IMR-90 (cell line): ENCODE measurements around the gene DGKG. TPM values are rescaled to one million over a fixed set of nuclear protein-coding genes. Genes with fewer than 3 reads are reported as not detected.

Source experiments
- ATAC-seq: fragments of 200-7000 bp; cut with Tn5 transposase; 2 replicates; pipeline ENCODE4 v1.9.1; 2020; ENCODE audit warnings: low read depth, mild to moderate bottlenecking, moderate library complexity
- BruUV-seq: library from RNA; stranded (reverse); fragments of 400-500 nt; replicated peaks from 2 replicates; lab custom pipeline; 2021; lab: Mats Ljungman, UMichigan
- CTCF ChIA-PET: fragments of 300-600 bp; formaldehyde crosslinking; extraction: SDS; loops from one replicate; lab custom pipeline; 2021; ENCODE audit warnings: antibody characterized with exemption; lab: Yijun Ruan, JAX
- POLR2A ChIA-PET: fragments of 300-600 bp; sonication (Branson Sonifier 250); formaldehyde crosslinking; loops from one replicate; lab custom pipeline; 2022; ENCODE audit warnings: antibody characterized with exemption; ENCODE audit not compliant: unreplicated experiment; lab: Charles Lee
- DNase-seq: peaks from one replicate; pipeline ENCODE4 v3.0.0; 2013
- H2AFZ ChIP-seq: replicated peaks from 2 replicates; pipeline ENCODE3; 2013; ENCODE audit warnings: low read length, mild to moderate bottlenecking; ENCODE audit not compliant: poor library complexity
- H2AK5ac ChIP-seq: 2 replicates; pipeline ENCODE4 v1.6.1; 2013; ENCODE audit warnings: low read depth, low read length, inconsistent platforms
- H2AK9ac ChIP-seq: replicated peaks from 2 replicates; pipeline ENCODE3; 2013; ENCODE audit warnings: mild to moderate bottlenecking, low read depth, low read length, moderate library complexity; ENCODE audit not compliant: poor library complexity
- H2BK120ac ChIP-seq: 2 replicates; pipeline ENCODE4 v1.6.1; 2013; ENCODE audit warnings: low read depth, low read length, inconsistent platforms
- H2BK15ac ChIP-seq: 3 replicates; pipeline ENCODE4 v1.6.1; 2013; ENCODE audit warnings: low read depth, low read length, inconsistent platforms
- H2BK20ac ChIP-seq: 2 replicates; pipeline ENCODE4 v1.6.1; 2013; ENCODE audit warnings: low read depth, mild to moderate bottlenecking, inconsistent platforms, low read length, moderate library complexity
- H2BK5ac ChIP-seq: 2 replicates; pipeline ENCODE4 v1.6.1; 2013; ENCODE audit warnings: mild to moderate bottlenecking, low read depth, low read length, inconsistent platforms; ENCODE audit not compliant: poor library complexity, severe bottlenecking
- H3K14ac ChIP-seq: replicated peaks from 2 replicates; pipeline ENCODE4 v1.6.1; 2013; ENCODE audit warnings: low read depth, low read length, inconsistent platforms
- H3K18ac ChIP-seq: 2 replicates; pipeline ENCODE4 v1.6.1; 2013; ENCODE audit warnings: low read depth, low read length, control low read depth
- H3K23ac ChIP-seq: 2 replicates; pipeline ENCODE4 v1.6.1; 2013; ENCODE audit warnings: low read depth, low read length, inconsistent platforms
- H3K27ac ChIP-seq: 2 replicates; pipeline ENCODE4 v1.5.1; 2013; ENCODE audit warnings: mild to moderate bottlenecking, control low read depth, low read length; ENCODE audit not compliant: insufficient read depth
- H3K27me3 ChIP-seq: 2 replicates; pipeline ENCODE4 v1.6.1; 2013; ENCODE audit warnings: low read length; ENCODE audit not compliant: control insufficient read depth, insufficient read depth
- H3K36me3 ChIP-seq: 2 replicates; pipeline ENCODE4 v1.6.1; 2013; ENCODE audit warnings: low read length, mixed read lengths; ENCODE audit not compliant: control insufficient read depth, insufficient read depth
- H3K4ac ChIP-seq: 2 replicates; pipeline ENCODE4 v1.6.1; 2013; ENCODE audit warnings: low read depth, low read length, inconsistent platforms
- H3K4me1 ChIP-seq: 2 replicates; pipeline ENCODE4 v1.6.1; 2013; ENCODE audit warnings: low read length, mixed read lengths; ENCODE audit not compliant: control insufficient read depth, insufficient read depth
- H3K4me2 ChIP-seq: 2 replicates; pipeline ENCODE4 v1.6.1; 2013; ENCODE audit warnings: low read depth, mild to moderate bottlenecking, control low read depth, low read length, moderate library complexity
- H3K4me3 ChIP-seq: 2 replicates; pipeline ENCODE4 v1.5.1; 2013; ENCODE audit warnings: low read depth, mild to moderate bottlenecking, control low read depth, low read length, moderate library complexity; ENCODE audit not compliant: insufficient read depth
- H3K56ac ChIP-seq: 2 replicates; pipeline ENCODE4 v1.6.1; 2013; ENCODE audit warnings: low read length, inconsistent platforms; ENCODE audit not compliant: insufficient read depth; ENCODE audit errors: extremely low read depth
- H3K79me1 ChIP-seq, 2 experiments: 2 replicates each; pipeline ENCODE4 v1.6.1; 2013; ENCODE audit warnings: low read length in 2 of 2, inconsistent platforms in 1 of 2, low read depth in 1 of 2
- H3K9ac ChIP-seq: 2 replicates; pipeline ENCODE4 v1.6.1; 2013; ENCODE audit warnings: low read depth, low read length, control low read depth
- H3K9me1 ChIP-seq: 2 replicates; pipeline ENCODE4 v1.6.1; 2013; ENCODE audit warnings: low read length, inconsistent platforms; ENCODE audit not compliant: insufficient read depth
- H3K9me3 ChIP-seq: 2 replicates; pipeline ENCODE4 v1.6.1; 2013; ENCODE audit warnings: low read length; ENCODE audit not compliant: control insufficient read depth, insufficient read depth
- H4K20me1 ChIP-seq: 2 replicates; pipeline ENCODE4 v1.6.1; 2013; ENCODE audit warnings: low read length, inconsistent platforms; ENCODE audit not compliant: insufficient read depth
- H4K5ac ChIP-seq: 2 replicates; pipeline ENCODE4 v1.6.1; 2013; ENCODE audit warnings: mild to moderate bottlenecking, low read depth, low read length, control low read depth
- H4K8ac ChIP-seq, 2 experiments: 2 replicates each; pipeline ENCODE4 v1.6.1; 2013; ENCODE audit warnings: low read depth in 2 of 2, low read length in 2 of 2, control low read depth in 1 of 2, inconsistent platforms in 1 of 2
- H4K91ac ChIP-seq: 2 replicates; pipeline ENCODE4 v1.6.1; 2013; ENCODE audit warnings: low read depth, low read length, inconsistent platforms; ENCODE audit not compliant: insufficient read depth
- BHLHE40 ChIP-seq: fragments of 150-350 bp; IDR thresholded peaks from 2 replicates; pipeline ENCODE4 v1.6.1; 2016; ENCODE audit warnings: mild to moderate bottlenecking, low read depth, low read length
- CEBPB ChIP-seq: IDR thresholded peaks from 2 replicates; pipeline ENCODE4 v1.6.1; 2012; ENCODE audit warnings: low read depth, low read length, improper control_type of control experiment
- CHD1 ChIP-seq: IDR thresholded peaks from 2 replicates; pipeline ENCODE4 v1.6.1; 2012; ENCODE audit warnings: low read depth, low read length, improper control_type of control experiment
- FOS ChIP-seq: fragments of 150-350 bp; IDR thresholded peaks from 2 replicates; pipeline ENCODE4 v1.6.1; 2016; ENCODE audit warnings: low read depth, low read length
- MAFK ChIP-seq: IDR thresholded peaks from 2 replicates; pipeline ENCODE4 v1.6.1; 2012; ENCODE audit warnings: low read depth, low read length, improper control_type of control experiment
- MAZ ChIP-seq: IDR thresholded peaks from 2 replicates; pipeline ENCODE4 v1.6.1; 2012; ENCODE audit warnings: low read depth, mild to moderate bottlenecking, low read length, improper control_type of control experiment, moderate library complexity, borderline replicate concordance
- MXI1 ChIP-seq: IDR thresholded peaks from 2 replicates; pipeline ENCODE4 v1.6.1; 2012; ENCODE audit warnings: low read depth, mild to moderate bottlenecking, low read length, moderate library complexity, borderline replicate concordance
- NFE2L2 ChIP-seq: fragments of 150-350 bp; IDR thresholded peaks from 2 replicates; pipeline ENCODE4 v1.6.1; 2016; ENCODE audit warnings: low read depth, mild to moderate bottlenecking, low read length
- POLR2A ChIP-seq: IDR thresholded peaks from 2 replicates; pipeline ENCODE4 v1.6.1; 2012; ENCODE audit warnings: mild to moderate bottlenecking, low read depth, low read length
- RAD21 ChIP-seq: IDR thresholded peaks from 2 replicates; pipeline ENCODE4 v1.6.1; 2012; ENCODE audit warnings: low read length, improper control_type of control experiment
- RCOR1 ChIP-seq: IDR thresholded peaks from 2 replicates; pipeline ENCODE4 v1.6.1; 2012; ENCODE audit warnings: mild to moderate bottlenecking, low read length, improper control_type of control experiment; ENCODE audit not compliant: insufficient replicate concordance
- RFX5 ChIP-seq: IDR thresholded peaks from 2 replicates; pipeline ENCODE4 v1.8.0; 2012; ENCODE audit warnings: low read depth, mild to moderate bottlenecking, low read length, moderate library complexity
- SMC3 ChIP-seq: fragments of 150-350 bp; IDR thresholded peaks from 2 replicates; pipeline ENCODE4 v1.6.1; 2016; ENCODE audit warnings: low read depth, mild to moderate bottlenecking, antibody characterized with exemption, low read length, moderate library complexity
- WGBS, 2 experiments: methylation state at CpG; one replicate each; pipeline versions ENCODE4 v1.1.5 to v1.1.7; 2013; ENCODE audit warnings: missing lambda C conversion rate in 2 of 2; ENCODE audit not compliant: insufficient read length in 1 of 2; ENCODE audit errors: extremely low coverage in 2 of 2; 5-methylcytosine and 5-hydroxymethylcytosine counted together
- dilution Hi-C: fragments of 300-500 bp; cut with HindIII; formaldehyde crosslinking; loops from one replicate; pipeline ENCODE4 v1.14.3; 2018; ENCODE audit warnings: low sequenced_read_pairs; ENCODE audit not compliant: unreplicated experiment
- in situ Hi-C: fragments of 300-500 bp; cut with MboI; formaldehyde crosslinking; loops from 3 replicates; pipeline ENCODE4 v1.14.3; 2019; ENCODE audit warnings: low sequenced_read_pairs, inconsistent platforms, mixed read lengths
- intact Hi-C: fragments of 100-400 bp; cut with micrococcal nuclease; formaldehyde crosslinking; loops from 2 replicates; pipeline ENCODE4 v1.10.0; 2022
- polyA plus RNA-seq, 3 experiments: library from polyadenylated mRNA; depleted of rRNA; stranded (reverse); fragments of >200 nt; gene quantifications; 2 replicates each; pipeline ENCODE4 v1.2.3, GENCODE V29; 2012; ENCODE audit warnings: low replicate concordance in 1 of 3
- total RNA-seq: library from RNA; depleted of rRNA; stranded (reverse); fragments of >200 nt; gene quantifications from 2 replicates; pipeline ENCODE4 v1.2.3, GENCODE V29; 2012
- TF ChIP-seq, protein P1 (sequence below): fragments of 150-350 bp; IDR thresholded peaks from 2 replicates; pipeline ENCODE4 v1.6.1; 2016; ENCODE audit warnings: low read depth, mild to moderate bottlenecking, low read length, moderate library complexity, borderline replicate concordance
- TF ChIP-seq, protein P2 (sequence below): conservative IDR thresholded peaks from 2 replicates; pipeline ENCODE4 v1.5.1; 2012; ENCODE audit warnings: mild to moderate bottlenecking, low read depth, low read length, improper control_type of control experiment
- TF ChIP-seq, protein P3 (sequence below): fragments of 150-350 bp; IDR thresholded peaks from 2 replicates; pipeline ENCODE4 v1.6.1; 2017; ENCODE audit warnings: mild to moderate bottlenecking, antibody characterized with exemption, low read length, low read depth

Gene DGKG
- total and polyA plus RNA-seq, 2 of the 4 experiments (the other 2 are of a cell fraction), result 1.2 to 4.1 TPM

DNA sequence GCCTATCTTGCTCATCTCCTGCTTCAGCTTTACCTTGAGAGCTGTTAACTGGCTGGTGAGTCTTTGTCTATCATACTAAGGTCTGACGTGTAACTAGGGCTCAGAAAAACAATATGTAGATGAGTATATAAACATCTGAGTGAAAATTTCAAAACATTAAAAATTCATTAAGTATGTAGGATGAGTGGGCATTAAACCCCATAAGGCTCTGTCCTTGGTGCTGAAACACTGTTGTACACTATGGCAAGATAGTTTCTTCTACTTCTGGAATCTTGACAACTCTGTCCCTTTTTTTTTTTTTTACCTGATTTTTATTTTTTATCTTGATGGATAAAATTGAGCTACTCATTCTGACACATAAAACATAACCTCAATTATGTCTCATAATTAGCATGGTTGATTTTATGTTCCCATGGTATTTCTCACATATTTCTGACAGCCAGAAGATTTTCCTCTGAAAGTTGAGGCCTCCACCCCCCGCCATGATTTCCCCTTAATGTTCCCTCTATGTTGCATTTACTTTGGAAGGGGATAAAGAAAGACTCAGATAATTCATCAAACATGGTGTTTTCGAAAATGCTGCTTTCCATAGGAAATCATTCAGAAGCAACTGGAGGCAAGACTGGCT is 54.3 kb downstream of the DGKG start:
- Histone ChIP-seq H3K18ac (no peak overlapping the region), H3K79me1 (no peaks in the 10 kb centered on the region), H3K36me3 (no peaks in the 10 kb centered on the region), H3K14ac (no peak overlapping the region), H3K4me3 (no peak overlapping the region), H3K4me1 (no peaks in the 10 kb centered on the region), H2AFZ (no peak overlapping the region), H4K91ac (no peak overlapping the region), H3K56ac (no peak overlapping the region), H3K23ac (no peak overlapping the region), H2AK9ac (no peak overlapping the region), H4K5ac (no peak overlapping the region), H2BK5ac (no peak overlapping the region), H3K9me3 (no peaks in the 10 kb centered on the region), H3K4ac (no peak overlapping the region), H4K8ac (no peak overlapping the region), H2BK20ac (no peak overlapping the region), H4K20me1 (no peaks in the 10 kb centered on the region), H2BK120ac (no peak overlapping the region), H3K27me3 (peaks cover 17% of the 10 kb centered on the region), H3K27ac (no peak overlapping the region), H2BK15ac (no peak overlapping the region), H3K4me2 (no peak overlapping the region), H3K9ac (no peak overlapping the region), H2AK5ac (no peak overlapping the region), H3K9me1 (no peaks in the 10 kb centered on the region)
- BruUV-seq, result no TSS peak
- POLR2A ChIA-PET, result no interaction called here
- intact Hi-C loops, result no loop called here
- TF ChIP-seq MAFK, result no peak
- TF ChIP-seq, protein P1, sequence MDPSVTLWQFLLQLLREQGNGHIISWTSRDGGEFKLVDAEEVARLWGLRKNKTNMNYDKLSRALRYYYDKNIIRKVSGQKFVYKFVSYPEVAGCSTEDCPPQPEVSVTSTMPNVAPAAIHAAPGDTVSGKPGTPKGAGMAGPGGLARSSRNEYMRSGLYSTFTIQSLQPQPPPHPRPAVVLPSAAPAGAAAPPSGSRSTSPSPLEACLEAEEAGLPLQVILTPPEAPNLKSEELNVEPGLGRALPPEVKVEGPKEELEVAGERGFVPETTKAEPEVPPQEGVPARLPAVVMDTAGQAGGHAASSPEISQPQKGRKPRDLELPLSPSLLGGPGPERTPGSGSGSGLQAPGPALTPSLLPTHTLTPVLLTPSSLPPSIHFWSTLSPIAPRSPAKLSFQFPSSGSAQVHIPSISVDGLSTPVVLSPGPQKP, result no peak
- TF ChIP-seq CEBPB, result no peak
- TF ChIP-seq, protein P2, sequence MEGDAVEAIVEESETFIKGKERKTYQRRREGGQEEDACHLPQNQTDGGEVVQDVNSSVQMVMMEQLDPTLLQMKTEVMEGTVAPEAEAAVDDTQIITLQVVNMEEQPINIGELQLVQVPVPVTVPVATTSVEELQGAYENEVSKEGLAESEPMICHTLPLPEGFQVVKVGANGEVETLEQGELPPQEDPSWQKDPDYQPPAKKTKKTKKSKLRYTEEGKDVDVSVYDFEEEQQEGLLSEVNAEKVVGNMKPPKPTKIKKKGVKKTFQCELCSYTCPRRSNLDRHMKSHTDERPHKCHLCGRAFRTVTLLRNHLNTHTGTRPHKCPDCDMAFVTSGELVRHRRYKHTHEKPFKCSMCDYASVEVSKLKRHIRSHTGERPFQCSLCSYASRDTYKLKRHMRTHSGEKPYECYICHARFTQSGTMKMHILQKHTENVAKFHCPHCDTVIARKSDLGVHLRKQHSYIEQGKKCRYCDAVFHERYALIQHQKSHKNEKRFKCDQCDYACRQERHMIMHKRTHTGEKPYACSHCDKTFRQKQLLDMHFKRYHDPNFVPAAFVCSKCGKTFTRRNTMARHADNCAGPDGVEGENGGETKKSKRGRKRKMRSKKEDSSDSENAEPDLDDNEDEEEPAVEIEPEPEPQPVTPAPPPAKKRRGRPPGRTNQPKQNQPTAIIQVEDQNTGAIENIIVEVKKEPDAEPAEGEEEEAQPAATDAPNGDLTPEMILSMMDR, result no peak
- TF ChIP-seq RCOR1, result no peak
- TF ChIP-seq, protein P3, sequence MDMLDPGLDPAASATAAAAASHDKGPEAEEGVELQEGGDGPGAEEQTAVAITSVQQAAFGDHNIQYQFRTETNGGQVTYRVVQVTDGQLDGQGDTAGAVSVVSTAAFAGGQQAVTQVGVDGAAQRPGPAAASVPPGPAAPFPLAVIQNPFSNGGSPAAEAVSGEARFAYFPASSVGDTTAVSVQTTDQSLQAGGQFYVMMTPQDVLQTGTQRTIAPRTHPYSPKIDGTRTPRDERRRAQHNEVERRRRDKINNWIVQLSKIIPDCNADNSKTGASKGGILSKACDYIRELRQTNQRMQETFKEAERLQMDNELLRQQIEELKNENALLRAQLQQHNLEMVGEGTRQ, result no peak
- no peak for TF ChIP-seq NFE2L2
- TF ChIP-seq RAD21, result no peak
- TF ChIP-seq SMC3, result no peak
- TF ChIP-seq MXI1, result no peak
- TF ChIP-seq FOS, result no peak
- TF ChIP-seq CHD1, result no peak
- no peak for TF ChIP-seq RFX5
- TF ChIP-seq POLR2A, result no peak
- TF ChIP-seq MAZ, result no peak
- TF ChIP-seq BHLHE40, result no peak
- CTCF ChIA-PET, result no interaction called here
- in situ Hi-C loops, result no loop called here
- dilution Hi-C loops, result no loop called here
- ATAC-seq (no peak), DNase-seq (peak; percentile 52)
- WGBS, 2 experiments, result no CpG with 5 or more reads among the region's 3 CpGs
